Endometrial microvascular endothelial cells (primary cell): ENCODE data around the gene DCK. TPM values are rescaled to one million over a fixed set of nuclear protein-coding genes. Genes with fewer than 3 reads are reported as not detected.

Experiments
- in situ Hi-C: cut with HindIII; loops from 2 replicates; pipeline ENCODE4 v1.10.0; 2017; ENCODE audit warnings: low sequenced_read_pairs, low pct_unique_long_range_greater_than_20kb; ENCODE audit errors: inconsistent ontology term
- total RNA-seq: library from RNA; depleted of rRNA; stranded (reverse); fragments of >200 nt; gene quantifications from one replicate; pipeline ENCODE4 v1.2.3, GENCODE V29; 2015; ENCODE audit errors: inconsistent ontology term

The DCK gene
- total RNA-seq = 16.2 TPM

GRCh38 chr4:70993181-70994068 lies at the start of gene DCK:
Gene DCK (plus strand): TSS chr4:70993649. CDS start chr4:70993836, 187 bp downstream.
- in situ Hi-C loops = no loop called here

- in situ Hi-C loops = no loop called here
Observed at GRCh38 chr4:70945046-70945445, 48.4 kb upstream of the DCK start.

DNA sequence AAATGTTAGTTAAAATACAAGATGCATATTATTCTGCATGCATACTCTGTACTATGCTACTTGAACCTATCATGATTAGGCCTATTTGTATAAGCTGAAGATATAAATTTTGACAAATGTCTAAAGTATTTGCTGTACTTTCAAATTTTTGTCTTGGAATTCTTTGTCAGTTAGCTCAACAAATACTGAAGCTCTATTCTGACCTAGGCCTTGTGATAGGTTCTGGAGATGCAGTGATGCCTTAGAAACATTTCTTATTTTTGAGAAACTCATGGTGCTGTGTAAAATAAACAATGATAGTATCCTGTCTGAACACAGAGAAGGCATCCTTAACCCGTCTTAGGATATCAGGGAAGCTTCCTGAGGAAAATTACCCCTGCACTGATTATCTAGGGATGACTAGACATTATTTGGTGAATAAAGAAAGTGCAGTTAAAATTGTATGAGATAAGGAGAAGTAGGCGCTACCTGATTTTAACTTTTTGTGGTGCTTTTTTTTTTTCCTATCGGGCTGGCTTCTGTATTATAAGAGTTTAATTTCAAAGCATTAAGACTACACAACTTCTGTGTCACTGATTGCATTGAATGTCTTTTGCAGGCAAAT lies 47.9 kb upstream of the DCK start:
- in situ Hi-C loops = no loop called here

DNA sequence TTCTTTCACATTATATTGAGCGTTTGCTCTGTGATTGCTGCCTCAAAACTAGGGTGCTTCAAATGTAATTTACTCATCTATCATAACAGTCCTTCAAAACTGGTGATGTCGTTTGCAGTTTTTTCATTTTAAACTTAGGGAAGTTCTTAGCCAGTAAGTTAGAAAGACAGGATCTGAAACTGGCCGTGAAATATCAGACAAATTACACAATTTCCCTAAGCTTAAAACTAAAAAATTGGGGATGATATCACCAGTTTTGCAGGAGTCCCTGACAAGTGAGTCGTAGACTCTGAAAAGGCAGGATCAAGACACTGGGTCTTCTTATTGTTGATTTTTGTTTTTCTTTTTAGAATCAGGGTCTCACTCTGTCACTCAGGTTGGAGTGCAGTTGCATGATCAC lies 46.5 kb upstream of the DCK start:
- in situ Hi-C loops = no loop called here

DNA sequence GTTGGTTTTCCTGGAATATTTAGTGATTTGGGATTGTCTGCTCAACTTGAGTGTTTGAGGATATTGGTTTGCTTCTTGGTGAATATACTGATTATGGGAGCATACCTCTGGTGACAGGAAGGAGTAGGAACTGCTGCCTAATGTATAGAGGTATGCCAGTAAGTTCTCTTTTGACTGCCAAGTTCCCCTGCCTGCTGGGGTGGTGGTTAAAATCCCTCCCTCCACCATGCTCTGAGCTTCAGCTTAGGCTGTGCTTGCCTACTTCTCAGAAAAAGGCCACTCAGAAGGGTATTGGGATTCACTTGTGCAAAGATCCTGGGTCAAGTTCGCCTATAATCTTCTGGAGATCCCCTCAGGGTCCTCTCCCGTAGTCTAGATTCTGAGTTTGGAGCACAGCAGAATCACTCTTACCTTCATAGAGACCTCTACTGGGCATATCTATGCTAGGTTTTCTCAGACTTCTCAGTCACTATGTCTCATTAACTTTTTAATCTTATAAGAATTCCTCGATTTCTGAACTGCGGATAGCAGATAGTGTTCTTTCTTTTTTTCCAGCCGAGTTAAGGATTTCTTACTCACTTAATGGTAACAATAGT lies 44.7 kb upstream of the DCK start:
- in situ Hi-C loops = no loop called here

- in situ Hi-C loops = no loop called here
Observed at GRCh38 chr4:70954032-70954431, 39.4 kb upstream of the DCK start.

- in situ Hi-C loops = no loop called here
Observed at GRCh38 chr4:70956549-70957210, 36.8 kb upstream of the DCK start.

DNA sequence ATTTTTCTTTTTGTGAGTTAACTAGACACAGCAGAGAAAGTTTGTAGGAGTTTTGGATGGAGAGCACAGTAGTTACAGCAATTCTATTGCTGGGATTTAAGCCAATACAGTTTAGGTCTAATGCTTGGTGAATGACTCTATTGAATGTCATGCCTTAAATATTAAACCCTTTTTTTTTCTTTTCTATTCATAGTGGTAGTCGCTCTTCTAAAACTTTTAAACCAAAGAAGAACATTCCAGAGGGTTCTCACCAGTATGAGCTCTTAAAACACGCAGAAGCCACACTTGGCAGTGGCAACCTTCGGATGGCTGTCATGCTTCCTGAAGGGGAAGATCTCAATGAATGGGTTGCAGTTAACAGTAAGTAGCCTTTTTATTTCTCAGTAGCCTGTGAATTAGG lies 34.8 kb upstream of the DCK start:
- in situ Hi-C loops = no loop called here

DNA sequence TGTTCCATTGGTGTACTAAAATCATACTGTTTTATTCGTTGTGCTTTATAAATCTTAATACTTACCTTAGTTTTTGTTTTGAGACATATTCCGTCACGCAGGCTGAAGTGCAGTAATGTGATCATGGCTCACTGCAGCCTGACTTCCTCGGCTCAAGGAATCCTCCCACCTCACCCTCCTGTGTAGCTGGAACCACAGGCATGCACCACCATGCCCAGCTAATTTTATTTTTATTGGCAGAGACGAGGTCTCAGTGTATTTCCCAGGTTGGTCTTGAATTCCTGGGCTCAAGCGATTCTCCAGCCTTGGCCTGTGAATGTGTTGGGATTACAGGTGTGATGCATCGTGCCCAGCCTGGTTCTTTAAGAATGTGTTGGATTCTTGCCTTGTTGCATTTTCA lies 24.4 kb upstream of the DCK start:
- in situ Hi-C loops = no loop called here

DNA sequence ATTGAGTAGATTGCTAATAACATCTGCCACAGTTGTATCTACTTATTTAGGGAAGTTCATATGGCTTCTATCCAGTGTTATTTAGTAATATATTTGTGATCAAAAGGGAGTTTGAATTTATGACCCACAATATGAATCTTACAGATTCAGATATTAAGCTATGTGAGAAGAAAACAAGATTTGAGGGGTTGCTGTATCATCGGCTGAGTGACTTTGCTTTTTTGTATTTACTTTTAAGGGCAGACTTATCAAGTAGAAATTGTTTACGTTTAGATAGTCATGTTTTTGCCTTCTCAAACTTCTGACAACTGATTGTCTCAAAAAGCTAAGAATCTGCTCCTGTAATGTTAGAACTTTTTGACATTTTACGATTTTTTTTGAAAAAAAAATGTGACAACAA lies 17.2 kb upstream of the DCK start:
- in situ Hi-C loops = no loop called here

DNA sequence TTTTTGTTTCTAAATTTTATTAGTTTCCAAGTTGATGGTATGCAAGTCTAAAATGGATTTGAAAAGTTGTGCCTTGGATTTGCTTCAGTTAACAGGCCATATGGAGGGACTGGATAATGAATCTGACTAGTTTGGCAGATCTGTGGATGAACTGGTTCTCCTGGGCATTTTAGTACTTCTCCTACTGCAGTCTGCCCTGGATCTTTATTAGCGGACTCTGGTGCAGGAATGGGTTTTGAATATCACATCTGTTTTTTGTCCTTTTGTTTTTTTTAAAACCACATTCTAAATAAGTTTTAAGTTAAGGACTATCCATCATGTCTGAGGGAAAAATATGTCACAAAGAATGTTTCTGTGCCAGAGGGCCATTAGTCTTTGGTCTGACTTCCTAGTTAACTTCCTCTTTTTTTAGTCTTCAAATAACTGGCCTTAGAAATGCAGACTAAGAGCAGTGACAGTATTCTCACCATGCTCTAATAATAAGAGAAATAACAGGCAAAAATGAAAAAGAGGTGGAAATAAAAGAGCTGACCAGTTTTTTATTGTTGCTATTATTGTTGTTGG lies 13.9 kb upstream of the DCK start:
- in situ Hi-C loops = no loop called here

DNA sequence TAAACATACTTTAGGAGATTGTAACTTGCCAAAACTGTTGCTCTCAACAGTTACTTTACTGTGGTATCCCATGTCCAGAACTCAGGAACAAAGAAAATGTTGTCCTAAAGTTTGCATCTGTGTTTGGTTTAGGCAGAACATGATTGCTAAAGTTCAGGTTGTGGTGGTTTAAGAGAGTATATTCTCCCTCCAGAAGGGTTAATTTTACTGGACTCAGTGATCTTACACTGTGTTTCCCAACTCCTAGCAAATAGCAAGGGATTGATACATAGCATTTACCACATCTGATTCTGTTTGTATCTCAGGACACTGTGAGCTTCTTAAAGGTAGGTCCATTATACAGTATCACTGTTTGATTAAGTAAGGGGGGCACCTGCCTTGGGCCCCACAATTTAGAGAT lies 13.3 kb upstream of the DCK start:
- in situ Hi-C loops = no loop called here

- in situ Hi-C loops = no loop called here
Observed at GRCh38 chr4:70984106-70984505, 9.3 kb upstream of the DCK start.

- in situ Hi-C loops = no loop called here
Observed at GRCh38 chr4:70984589-70984988, 8.9 kb upstream of the DCK start.

DNA sequence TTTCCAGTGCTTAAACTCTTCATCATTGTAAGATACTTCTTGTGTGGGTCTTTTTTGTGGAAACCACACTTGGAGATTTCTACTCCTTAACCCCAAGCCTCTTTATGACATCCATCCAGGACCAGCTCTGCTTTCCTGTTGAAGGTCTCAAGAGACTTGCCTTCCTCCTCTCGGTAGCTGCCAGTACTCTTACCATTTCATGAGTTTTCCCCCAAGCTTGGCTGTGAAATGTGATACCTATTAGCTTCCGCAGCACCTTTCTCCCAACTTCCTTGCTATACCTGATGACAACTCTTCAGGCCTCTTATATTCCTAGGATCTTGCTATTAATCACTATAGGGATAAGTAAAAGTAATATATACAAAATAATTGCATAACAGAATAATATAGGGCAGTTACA lies 1.9 kb upstream of the DCK start:
- in situ Hi-C loops = no loop called here

DNA sequence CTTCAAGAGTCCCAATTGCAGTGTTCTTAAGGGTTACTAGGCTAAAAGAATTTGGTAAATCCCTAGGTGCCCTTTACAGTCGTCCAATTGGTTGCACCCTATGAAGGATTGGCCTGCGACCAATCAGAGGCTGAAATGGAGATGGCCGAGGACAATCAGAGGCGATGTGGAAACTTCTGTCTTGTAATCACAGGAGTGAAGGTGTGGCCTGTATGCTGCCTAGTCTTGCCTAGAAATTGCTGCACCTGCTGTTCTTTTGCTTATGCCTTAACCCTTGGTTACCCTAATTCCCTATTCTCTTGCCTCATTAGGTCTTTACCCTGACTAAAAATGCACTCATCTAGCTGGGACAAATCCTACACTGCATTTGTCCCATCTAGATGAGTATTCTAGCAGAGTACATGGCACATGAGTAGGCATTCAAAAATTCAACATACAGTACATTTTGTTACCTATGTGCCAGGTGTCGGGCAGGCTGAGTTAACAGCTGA lies 1.0 kb upstream of the DCK start:
- in situ Hi-C loops = no loop called here

DNA sequence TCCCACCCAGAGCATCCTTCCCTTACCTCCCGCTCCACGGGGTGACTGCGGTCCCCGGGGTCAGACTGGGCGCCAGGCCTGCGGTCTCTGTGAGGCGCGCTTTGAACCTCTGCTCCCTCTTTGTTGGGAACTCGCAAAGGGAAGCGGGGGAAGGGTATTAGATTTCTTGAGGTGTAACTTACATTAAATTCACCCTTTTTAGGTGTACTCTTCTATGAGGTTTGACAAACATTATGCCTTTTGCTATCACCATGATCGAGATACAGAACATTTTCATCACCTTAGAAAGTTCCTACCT lies 569 bp downstream of the DCK start:
- in situ Hi-C loops = no loop called here

DNA sequence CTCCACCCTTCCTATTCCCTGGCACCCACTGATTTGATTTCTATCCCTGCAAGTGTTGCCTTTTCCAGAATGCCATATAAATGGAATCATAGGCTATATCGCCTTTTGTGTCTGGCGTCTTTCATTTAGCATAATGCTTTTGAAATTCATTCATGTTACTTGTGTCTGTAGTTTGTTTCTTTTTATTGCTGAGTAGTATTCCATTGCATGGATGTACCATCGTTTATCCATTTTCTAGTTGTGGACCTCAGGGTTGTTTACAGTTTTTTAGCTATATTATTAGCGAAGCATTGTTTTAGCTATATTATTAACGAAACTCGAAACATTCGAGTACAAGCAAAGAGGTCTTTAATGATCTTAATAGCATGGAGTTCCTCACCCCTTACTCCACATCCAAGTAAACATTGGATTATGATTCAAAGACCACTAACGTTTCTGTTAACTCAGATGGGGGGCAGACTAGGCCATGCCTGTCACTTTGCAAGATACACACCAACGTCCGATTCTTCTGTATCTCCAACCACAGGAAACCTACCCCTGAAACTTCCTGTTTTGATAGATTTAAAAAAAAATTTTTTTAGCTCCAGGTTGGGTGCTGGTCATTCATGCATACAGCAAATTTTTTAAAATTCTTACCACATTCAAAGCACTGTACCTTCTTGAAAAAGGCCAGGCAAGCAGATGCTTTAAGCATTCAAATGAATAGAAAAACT lies 1.1 kb downstream of the DCK start:
- in situ Hi-C loops = no loop called here

DNA sequence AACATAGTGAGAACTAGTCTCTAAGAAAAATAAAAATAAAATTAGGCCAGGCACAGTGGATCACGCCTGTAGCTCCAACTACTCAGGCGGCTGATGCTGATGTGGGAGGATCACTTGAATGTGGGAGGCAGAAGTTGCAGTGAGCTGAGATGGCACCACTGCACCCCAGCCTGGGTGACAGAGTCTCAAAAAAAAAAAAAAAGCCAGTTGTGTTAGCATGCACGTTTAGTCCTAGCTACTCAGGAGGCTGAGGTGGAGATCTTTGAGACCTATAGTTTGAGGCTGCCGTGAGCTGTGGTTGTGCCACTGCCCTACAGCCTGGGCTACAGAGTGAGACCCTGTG lies 2.5 kb downstream of the DCK start:
- in situ Hi-C loops = no loop called here
